Activated CD4-positive, alpha-beta T cell treated with anti-CD3 and anti-CD28 coated beads for 36 hours (primary cell): ENCODE data around the gene CLK4. TPM values are rescaled to one million over a fixed set of nuclear protein-coding genes. Genes with fewer than 3 reads are reported as not detected.
A peak's percentile ranks its signal among the peaks of the same experiment; 100 is the strongest.

ENCODE experiments used
- ATAC-seq: fragments of 200-7000 bp; cut with Tn5 transposase; one replicate; pipeline ENCODE4 v1.10.0; 2021; ENCODE audit warnings: mild to moderate bottlenecking, moderate library complexity
- CTCF ChIA-PET: fragments of 350-600 bp; sonication (Branson Sonifier 250); formaldehyde crosslinking; loops from one replicate; lab custom pipeline; 2021; ENCODE audit warnings: antibody characterized with exemption; lab: Charles Lee
- POLR2A ChIA-PET: fragments of 350-600 bp; sonication (Branson Sonifier 250); formaldehyde crosslinking; loops from one replicate; lab custom pipeline; 2021; ENCODE audit warnings: antibody characterized with exemption, inconsistent platforms; lab: Charles Lee
- DNase-seq: peaks from one replicate; pipeline ENCODE4 v3.0.0-alpha.2; 2020
- H3K27ac Mint-ChIP-seq: one replicate; pipeline ENCODE4 v1.8.0; 2021; ENCODE audit warnings: mixed read lengths
- H3K27me3 Mint-ChIP-seq: one replicate; pipeline ENCODE4 v1.8.0; 2021; ENCODE audit warnings: mixed read lengths
- H3K36me3 Mint-ChIP-seq: one replicate; pipeline ENCODE4 v1.8.0; 2021; ENCODE audit warnings: low read depth, mixed read lengths
- H3K4me1 Mint-ChIP-seq: one replicate; pipeline ENCODE4 v1.8.0; 2021; ENCODE audit warnings: mixed read lengths
- H3K4me3 Mint-ChIP-seq: one replicate; pipeline ENCODE4 v1.8.0; 2021; ENCODE audit warnings: mild to moderate bottlenecking, moderate library complexity, mixed read lengths
- H3K9me3 Mint-ChIP-seq: one replicate; pipeline ENCODE4 v1.8.0; 2021; ENCODE audit warnings: low read depth, mixed read lengths
- intact Hi-C, 2 experiments: fragments of 100-400 bp; cut with DNase I in 1 of 2; cut with micrococcal nuclease in 1 of 2; formaldehyde crosslinking; loops; one replicate each; pipeline versions ENCODE4 v1.14.2 to v1.15.1; 2022 to 2024; cut with DNase I, micrococcal nuclease
- total RNA-seq, 2 experiments: library from RNA; stranded (reverse); gene quantifications; one replicate each; pipeline ENCODE4 v1.2.3, GENCODE V29; 2021

CLK4 gene
- total RNA-seq, 2 experiments from 2014 or later, result 21.2 to 22.6 TPM

DNA sequence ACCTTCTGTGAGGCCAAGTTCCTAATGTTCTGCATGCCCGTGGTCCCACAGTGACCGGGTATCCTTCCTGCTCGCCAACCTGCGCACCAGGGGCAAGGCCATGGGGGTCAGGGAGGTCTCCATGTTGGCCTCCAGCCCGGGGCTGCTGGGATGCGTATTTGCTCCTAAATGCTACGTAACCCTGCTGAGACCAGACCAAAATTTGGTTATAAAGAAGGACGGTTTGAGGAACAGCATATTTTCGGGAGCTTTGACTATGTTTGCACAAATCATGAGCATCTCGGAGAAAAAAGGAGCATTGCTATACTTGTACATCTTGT is 35.7 kb upstream of the CLK4 start:
- H3K9me3 Mint-ChIP-seq, result no peaks in the 10 kb centered on the region
- no peaks in the 10 kb centered on the region for H3K4me1 Mint-ChIP-seq
- DNase-seq, result no peak
- ChIA-PET POLR2A (no interaction called here), CTCF (interaction anchor here (1.1 kb wide), 1 partner anchor 68 kb away, joined by 3 read pairs; the partner anchor contains the start of gene ZNF354A)
- no peak overlapping the region for H3K27ac Mint-ChIP-seq
- H3K4me3 Mint-ChIP-seq, result no peak overlapping the region
- H3K27me3 Mint-ChIP-seq, result peaks cover 7% of the 10 kb centered on the region
- intact Hi-C loops, result no loop called here
- H3K36me3 Mint-ChIP-seq, result no peaks in the 10 kb centered on the region
- no peak for ATAC-seq

DNA sequence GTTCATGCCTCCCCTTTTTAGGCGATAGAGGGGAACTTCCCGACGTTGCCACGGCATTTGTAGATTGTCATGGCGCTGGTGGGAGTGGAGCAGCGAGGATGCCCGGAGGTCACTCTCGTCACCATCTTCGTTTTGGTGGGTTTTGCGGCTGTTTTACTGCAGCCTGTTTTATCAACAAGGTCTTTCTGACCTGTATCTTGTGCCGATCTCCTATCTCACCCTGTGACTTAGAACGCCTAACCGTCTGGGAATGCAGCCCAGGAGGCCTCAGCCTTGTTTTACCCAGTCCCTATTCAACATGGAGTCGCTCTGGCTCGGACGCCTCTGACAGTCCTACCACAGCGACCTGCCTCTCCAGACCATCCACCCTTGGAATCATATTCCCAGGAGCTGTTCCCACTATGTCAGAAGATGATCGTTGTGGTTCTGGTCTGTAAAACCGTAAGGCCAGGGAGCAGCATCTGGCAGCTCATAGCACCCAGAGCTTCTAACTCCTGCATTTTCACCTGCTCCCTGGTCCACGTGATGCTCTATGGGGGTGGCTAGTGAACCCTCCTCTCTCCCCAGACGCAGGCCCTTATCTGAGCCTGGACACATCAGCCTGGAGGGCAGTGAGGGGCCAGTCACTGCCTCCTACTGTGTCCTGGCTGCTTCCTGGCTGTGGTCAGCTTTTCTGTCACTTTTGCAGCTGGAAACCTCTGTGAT is 35.1 kb upstream of the CLK4 start:
- CTCF ChIA-PET, result no interaction called here

DNA sequence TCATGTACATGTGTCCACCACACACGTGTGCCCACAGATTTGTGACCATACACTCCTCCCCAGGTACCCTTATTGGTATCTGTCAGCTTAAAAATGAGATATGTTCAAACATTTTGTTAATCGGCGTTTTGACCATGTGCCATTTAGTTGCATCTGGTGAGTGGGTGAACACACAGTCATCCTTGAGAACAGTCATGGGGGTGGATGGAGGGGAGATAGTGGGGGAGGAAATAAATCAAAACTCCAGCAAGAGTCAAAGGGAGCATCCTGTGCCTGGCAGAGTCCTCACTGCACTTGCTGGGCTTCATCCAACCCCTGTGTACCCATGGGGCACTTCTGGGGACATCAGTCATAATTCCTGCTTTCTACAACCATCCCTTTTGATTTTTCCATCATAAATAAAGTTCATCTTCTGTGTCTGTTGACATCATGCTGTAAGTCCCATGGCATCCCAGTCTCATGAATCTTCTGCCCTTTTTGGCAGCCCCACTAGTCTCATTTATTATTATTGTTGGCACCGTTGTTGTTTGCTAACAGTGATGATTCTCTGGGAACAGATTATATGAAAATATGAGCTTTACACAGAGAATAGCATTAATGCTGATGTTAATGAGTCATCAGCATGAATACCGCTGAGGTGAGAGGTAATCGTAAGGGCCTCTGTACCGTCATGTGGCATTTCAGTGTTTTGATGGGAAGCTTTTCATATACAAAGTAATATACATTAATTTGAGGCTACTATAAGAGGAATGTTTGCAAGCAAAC is 24.4 kb upstream of the CLK4 start:
- Mint-ChIP-seq H3K9me3 (peaks cover 2% of the 10 kb centered on the region), H3K4me3 (no peak overlapping the region), H3K27ac (no peak overlapping the region), H3K36me3 (no peaks in the 10 kb centered on the region), H3K4me1 (no peaks in the 10 kb centered on the region), H3K27me3 (peaks cover 12% of the 10 kb centered on the region)
- intact Hi-C loops, result no loop called here
- CTCF ChIA-PET, result no interaction called here
- POLR2A ChIA-PET, result no interaction called here
- ATAC-seq, result no peak
- no peak for DNase-seq

More for the DNA sequence above, 35.1 kb upstream of the CLK4 start:
- peaks cover 11% of the 10 kb centered on the region for H3K27me3 Mint-ChIP-seq
- no peak overlapping the region for H3K27ac Mint-ChIP-seq
- H3K9me3 Mint-ChIP-seq, result no peaks in the 10 kb centered on the region
- no peaks in the 10 kb centered on the region for H3K36me3 Mint-ChIP-seq
- no peak for ATAC-seq
- DNase-seq, result no peak
- intact Hi-C loops, result no loop called here
- no peaks in the 10 kb centered on the region for H3K4me1 Mint-ChIP-seq
- POLR2A ChIA-PET, result no interaction called here
- no peak overlapping the region for H3K4me3 Mint-ChIP-seq

DNA sequence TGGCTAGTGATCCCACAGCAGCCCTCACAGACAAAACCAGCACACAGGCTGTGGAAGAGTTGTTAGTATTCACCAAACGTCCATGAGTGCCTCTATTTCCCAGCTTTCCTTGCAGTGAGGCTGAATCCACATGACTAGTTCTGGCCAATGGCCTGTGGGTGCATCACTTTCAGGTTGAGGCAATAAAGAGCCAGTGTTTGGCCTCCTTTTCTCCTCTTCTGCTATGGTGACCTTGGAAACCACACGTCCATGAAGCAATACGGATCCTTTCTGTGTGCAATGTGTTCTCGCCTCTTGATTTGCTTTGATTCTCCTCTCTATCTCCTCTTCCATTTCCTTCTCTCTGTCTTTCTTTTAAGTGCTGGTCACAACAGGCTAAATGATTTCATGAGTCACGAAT is 23.4 kb upstream of the CLK4 start:
- Mint-ChIP-seq H3K36me3 (no peaks in the 10 kb centered on the region), H3K4me3 (no peak overlapping the region), H3K27me3 (peaks cover 11% of the 10 kb centered on the region), H3K9me3 (peaks cover 2% of the 10 kb centered on the region), H3K4me1 (no peaks in the 10 kb centered on the region), H3K27ac (no peak overlapping the region)
- ChIA-PET CTCF (no interaction called here), POLR2A (no interaction called here)
- DNase-seq, result no peak
- no peak for ATAC-seq
- intact Hi-C loops, result no loop called here

DNA sequence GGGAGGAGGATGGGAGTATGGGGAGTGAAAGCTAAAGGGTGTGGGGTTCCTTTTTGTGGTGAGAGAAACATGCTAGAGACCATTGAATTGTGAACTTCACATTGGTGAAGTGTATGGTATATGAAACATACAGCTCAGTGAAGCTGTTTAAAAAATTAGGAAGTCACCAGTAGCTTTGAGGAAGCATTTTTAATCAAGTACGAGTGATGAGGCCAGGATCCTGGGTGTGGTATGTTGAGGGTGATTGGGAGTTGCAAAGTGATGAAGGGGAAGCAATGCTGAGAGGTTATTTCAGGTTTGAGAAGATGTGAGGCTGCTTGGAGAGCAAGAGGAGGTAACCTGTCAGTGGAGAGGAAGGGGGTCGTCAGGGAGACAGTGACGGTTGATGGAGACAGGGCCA is 22.7 kb upstream of the CLK4 start:
- POLR2A ChIA-PET, result no interaction called here

DNA sequence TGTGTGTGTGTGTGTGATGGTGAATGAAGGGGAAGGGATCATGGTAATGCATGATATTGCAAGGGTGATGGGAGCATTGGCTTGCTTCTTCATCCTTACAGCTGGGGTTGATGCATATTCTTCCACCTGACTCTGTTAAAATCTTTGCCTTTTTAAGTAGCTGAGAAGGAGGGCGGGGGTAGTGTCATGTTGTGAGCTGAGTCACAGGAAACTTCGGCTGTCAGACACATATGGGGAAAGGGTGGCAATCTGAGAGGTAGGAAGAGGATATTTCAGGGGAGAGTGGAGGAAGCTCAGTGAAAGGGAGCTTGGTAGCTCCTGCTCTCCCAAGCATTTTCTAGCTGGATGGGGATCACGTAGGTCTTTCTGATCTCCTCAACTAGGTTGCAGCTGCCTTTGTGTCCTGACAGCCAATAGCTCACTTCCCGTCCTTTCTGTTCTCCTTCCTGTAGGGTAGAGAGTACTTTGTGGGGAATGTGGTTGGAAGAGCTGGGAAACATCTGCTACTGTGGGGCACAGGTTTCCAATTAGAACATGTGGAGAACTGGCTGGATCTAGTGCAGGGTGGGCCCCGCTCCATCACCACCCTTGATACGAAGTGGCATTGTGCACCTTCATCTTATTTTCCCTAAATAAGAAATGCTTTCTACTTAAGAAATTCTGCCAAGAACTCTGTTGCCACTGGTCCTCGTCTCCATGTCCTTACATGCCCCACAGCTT is 18.1 kb upstream of the CLK4 start:
- Mint-ChIP-seq H3K27ac (no peak overlapping the region), H3K9me3 (peaks cover 3% of the 10 kb centered on the region), H3K4me1 (peaks cover 3% of the 10 kb centered on the region), H3K4me3 (no peak overlapping the region), H3K27me3 (peaks cover 4% of the 10 kb centered on the region), H3K36me3 (no peaks in the 10 kb centered on the region)
- POLR2A ChIA-PET, result no interaction called here
- DNase-seq (no peak), ATAC-seq (peak; percentile 63)
- intact Hi-C loops, result no loop called here
- CTCF ChIA-PET, result interaction anchor here (1.2 kb wide), 1 partner anchor 10 kb away, joined by 3 read pairs; no protein-coding TSS in a partner anchor

More for the DNA sequence above, 22.7 kb upstream of the CLK4 start:
- DNase-seq (no peak), ATAC-seq (no peak)
- intact Hi-C loops, result no loop called here
- Mint-ChIP-seq H3K4me3 (no peak overlapping the region), H3K4me1 (peaks cover 3% of the 10 kb centered on the region), H3K27me3 (peaks cover 11% of the 10 kb centered on the region), H3K36me3 (no peaks in the 10 kb centered on the region), H3K9me3 (peaks cover 2% of the 10 kb centered on the region), H3K27ac (no peak overlapping the region)
- CTCF ChIA-PET, result interaction anchor here (0.6 kb wide), 1 partner anchor 44 kb away, joined by 3 read pairs; no protein-coding TSS in a partner anchor

DNA sequence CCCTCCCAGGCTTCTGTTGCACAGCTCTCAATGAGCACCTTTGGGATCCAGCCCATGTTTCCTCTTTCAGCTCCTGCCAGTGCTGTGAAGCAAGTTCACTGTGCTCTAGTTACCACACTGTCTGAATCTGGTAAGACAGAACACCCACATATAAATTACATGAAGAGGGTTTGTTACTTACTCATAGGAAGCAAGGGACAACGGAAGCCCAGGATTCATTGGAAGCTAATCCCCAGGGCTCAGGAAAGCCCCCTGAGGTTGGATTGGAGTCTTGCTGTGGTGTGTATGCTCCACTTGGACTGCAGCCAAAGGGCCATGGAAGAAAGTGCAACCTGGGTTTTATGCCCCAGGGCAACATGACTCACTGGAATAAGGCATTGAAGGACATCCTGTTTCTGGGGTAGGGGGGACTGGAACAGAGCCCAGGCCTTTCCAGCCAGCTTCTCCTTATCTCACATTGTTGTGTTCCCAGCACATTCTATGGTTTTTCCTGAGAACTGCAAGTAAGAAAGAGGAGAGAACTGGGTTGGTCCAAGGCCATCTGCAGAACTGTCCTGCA is 15.6 kb upstream of the CLK4 start:
- DNase-seq (no peak), ATAC-seq (no peak)
- no peak overlapping the region for H3K27ac Mint-ChIP-seq
- H3K4me3 Mint-ChIP-seq, result no peak overlapping the region
- peaks cover 2% of the 10 kb centered on the region for H3K9me3 Mint-ChIP-seq
- ChIA-PET POLR2A (no interaction called here), CTCF (no interaction called here)
- no peaks in the 10 kb centered on the region for H3K27me3 Mint-ChIP-seq
- no peaks in the 10 kb centered on the region for H3K36me3 Mint-ChIP-seq
- H3K4me1 Mint-ChIP-seq, result peaks cover 3% of the 10 kb centered on the region
- intact Hi-C loops, result no loop called here

DNA sequence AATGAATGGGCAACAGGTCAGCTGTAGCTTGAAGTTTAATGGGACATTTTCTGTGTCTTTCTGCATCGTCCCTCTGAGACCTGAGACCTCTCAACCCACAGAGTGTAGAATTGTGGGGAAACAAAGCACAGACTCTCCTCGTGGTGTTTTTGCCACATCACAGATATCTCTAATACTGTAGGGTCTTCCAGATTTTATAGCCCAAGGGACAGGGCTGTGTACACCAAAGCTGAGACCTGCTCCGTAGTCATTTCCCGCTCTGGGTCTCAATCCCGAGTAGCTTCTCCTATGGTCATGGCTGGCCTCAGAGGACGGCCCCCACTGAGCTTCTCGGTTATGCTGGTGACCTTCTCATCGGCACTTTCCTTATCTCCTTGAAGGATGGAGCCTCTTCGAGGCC is 14.9 kb upstream of the CLK4 start:
- ATAC-seq (no peak), DNase-seq (no peak)
- H3K27ac Mint-ChIP-seq, result no peak overlapping the region
- POLR2A ChIA-PET, result no interaction called here
- CTCF ChIA-PET, result no interaction called here
- H3K36me3 Mint-ChIP-seq, result no peaks in the 10 kb centered on the region
- H3K9me3 Mint-ChIP-seq, result peaks cover 2% of the 10 kb centered on the region
- intact Hi-C loops, result no loop called here
- H3K4me1 Mint-ChIP-seq, result peaks cover 3% of the 10 kb centered on the region
- H3K27me3 Mint-ChIP-seq, result no peaks in the 10 kb centered on the region
- H3K4me3 Mint-ChIP-seq, result no peak overlapping the region

DNA sequence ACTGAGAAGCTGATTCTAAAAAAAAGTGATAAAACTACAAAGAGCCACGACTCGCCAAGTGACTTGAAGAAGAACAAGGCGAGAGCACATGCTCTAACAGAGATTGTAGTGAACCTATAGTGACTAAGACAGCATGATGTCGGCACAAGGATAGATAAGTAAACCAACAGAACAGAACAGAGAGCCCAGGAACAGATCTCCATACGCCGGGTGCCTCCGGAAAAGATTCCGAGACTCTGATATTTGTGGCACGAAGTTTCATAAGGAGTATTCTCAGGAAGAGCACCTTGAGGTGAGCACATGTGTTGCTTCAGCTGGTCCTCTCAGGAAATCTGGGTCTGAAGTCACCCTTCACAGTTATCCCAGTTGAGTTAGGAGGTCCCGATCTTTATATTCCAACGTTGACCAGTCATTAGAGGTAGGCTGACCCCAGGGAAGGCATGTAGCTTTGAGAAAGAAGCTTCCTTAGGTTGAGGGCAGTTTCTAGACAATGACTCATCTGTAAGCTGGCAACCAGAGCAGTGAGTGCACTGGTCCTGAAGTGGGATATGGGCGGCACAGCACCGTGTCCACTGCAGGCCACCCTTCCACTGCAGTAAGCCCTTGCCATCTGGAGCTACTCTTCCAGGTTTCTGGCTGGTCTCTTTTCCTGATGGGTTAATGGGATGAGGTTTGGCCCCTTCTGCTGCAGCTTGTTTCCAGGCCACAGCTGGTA is 13.6 kb upstream of the CLK4 start:
- H3K9me3 Mint-ChIP-seq, result peaks cover 2% of the 10 kb centered on the region
- no peak for DNase-seq
- POLR2A ChIA-PET, result no interaction called here
- intact Hi-C loops, result no loop called here
- peaks cover 3% of the 10 kb centered on the region for H3K4me1 Mint-ChIP-seq
- ATAC-seq, result no peak
- CTCF ChIA-PET, result no interaction called here
- no peaks in the 10 kb centered on the region for H3K36me3 Mint-ChIP-seq
- no peak overlapping the region for H3K27ac Mint-ChIP-seq
- H3K27me3 Mint-ChIP-seq, result peaks cover 1% of the 10 kb centered on the region
- H3K4me3 Mint-ChIP-seq, result no peak overlapping the region

DNA sequence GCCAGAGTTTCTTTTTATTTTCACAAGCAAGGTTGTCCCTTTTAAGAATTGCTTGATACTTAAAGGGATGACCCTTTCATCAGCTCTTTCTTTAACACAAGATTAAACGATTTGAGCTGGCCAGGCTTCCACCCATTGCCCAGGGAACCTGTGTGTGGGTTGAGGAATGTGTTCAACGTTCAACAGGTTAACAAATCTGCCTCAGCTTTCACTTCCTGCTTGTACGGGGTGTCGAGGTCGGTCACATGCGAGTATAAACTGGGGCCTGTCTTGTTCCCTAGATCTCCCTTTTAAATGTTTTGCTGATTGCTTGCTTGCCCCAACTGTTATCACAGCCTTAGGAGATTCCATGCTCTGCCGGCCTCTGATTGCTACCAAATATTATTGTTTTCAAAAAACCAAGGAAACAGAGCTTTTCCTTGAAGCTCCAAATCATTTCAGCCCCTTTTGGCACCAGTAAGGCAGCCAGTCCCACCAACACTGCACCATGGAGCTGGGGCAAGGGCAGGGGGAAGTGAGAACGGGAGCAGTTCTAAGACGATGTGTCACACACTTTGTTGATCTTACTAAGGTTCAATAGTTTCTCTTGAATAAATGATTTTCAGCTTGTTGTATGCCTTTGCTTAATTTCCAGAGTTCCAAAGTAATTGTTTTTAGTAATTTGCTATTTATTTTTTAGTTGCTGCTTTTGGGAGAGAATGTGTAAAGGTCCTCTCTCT is 10.7 kb upstream of the CLK4 start:
- POLR2A ChIA-PET, result no interaction called here
- CTCF ChIA-PET, result interaction anchor here (2.2 kb wide), 1 partner anchor 8 kb away, joined by 5 read pairs; no protein-coding TSS in a partner anchor

More for the DNA sequence above, 10.7 kb upstream of the CLK4 start:
- Mint-ChIP-seq H3K4me1 (no peaks in the 10 kb centered on the region), H3K27me3 (peaks cover 5% of the 10 kb centered on the region), H3K27ac (no peak overlapping the region), H3K36me3 (no peaks in the 10 kb centered on the region), H3K9me3 (no peaks in the 10 kb centered on the region), H3K4me3 (no peak overlapping the region)
- ATAC-seq (no peak), DNase-seq (no peak)
- intact Hi-C loops, result no loop called here
